ENCODE results near the gene GJD3.
"Not testable (repeated sequence)": the region's sequence is repeated elsewhere in the genome, so short reads cannot be mapped to it uniquely, and the experiment has no call there.

The GJD3 gene, protein sequence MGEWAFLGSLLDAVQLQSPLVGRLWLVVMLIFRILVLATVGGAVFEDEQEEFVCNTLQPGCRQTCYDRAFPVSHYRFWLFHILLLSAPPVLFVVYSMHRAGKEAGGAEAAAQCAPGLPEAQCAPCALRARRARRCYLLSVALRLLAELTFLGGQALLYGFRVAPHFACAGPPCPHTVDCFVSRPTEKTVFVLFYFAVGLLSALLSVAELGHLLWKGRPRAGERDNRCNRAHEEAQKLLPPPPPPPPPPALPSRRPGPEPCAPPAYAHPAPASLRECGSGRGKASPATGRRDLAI

GRCh38 chr17:40364121-40364861 lies at the start of gene GJD3:
GJD3 (minus strand) TSS chr17:40364737; CDS start chr17:40363815, 922 bp downstream.
- DNase-seq (ENCODE audit: low spot score): peak; percentile 18
- TF ChIP-seq, protein P1, sequence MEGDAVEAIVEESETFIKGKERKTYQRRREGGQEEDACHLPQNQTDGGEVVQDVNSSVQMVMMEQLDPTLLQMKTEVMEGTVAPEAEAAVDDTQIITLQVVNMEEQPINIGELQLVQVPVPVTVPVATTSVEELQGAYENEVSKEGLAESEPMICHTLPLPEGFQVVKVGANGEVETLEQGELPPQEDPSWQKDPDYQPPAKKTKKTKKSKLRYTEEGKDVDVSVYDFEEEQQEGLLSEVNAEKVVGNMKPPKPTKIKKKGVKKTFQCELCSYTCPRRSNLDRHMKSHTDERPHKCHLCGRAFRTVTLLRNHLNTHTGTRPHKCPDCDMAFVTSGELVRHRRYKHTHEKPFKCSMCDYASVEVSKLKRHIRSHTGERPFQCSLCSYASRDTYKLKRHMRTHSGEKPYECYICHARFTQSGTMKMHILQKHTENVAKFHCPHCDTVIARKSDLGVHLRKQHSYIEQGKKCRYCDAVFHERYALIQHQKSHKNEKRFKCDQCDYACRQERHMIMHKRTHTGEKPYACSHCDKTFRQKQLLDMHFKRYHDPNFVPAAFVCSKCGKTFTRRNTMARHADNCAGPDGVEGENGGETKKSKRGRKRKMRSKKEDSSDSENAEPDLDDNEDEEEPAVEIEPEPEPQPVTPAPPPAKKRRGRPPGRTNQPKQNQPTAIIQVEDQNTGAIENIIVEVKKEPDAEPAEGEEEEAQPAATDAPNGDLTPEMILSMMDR (IDR thresholded peaks at IDR 0.05; ENCODE audit: extremely low read depth, missing control alignments): no peak

- DNase-seq (ENCODE audit: low spot score): not testable (repeated sequence)
These were observed 49.8 kb upstream of the GJD3 start for GRCh38 chr17:40414312-40414711.

DNA sequence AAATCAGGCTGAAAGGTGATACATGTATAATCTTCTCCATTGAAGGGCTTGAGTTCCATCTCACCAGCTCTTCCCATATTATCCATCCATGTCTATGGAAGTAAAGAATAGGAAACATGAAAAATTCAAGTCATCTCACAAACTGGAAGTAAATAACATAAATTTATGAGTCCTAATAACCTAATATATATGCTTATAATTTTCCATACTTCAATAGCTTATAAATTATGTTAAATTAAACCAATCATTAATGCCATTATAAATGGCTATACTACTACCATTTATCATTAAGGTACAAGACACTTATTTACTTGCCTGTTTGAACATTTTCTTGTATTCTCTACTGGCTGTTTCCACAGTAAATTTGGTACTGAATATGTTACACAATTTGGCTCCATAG lies 48.3 kb upstream of the GJD3 start:
- no peak for DNase-seq (ENCODE audit: low spot score)
- TF ChIP-seq, protein P1 (IDR thresholded peaks at IDR 0.05; ENCODE audit: extremely low read depth, missing control alignments): no peak

- TF ChIP-seq, protein P1 (IDR thresholded peaks at IDR 0.05; ENCODE audit: extremely low read depth, missing control alignments): no peak
- DNase-seq (ENCODE audit: low spot score): no peak
These were observed 47.3 kb upstream of the GJD3 start for GRCh38 chr17:40411821-40412220.

DNA sequence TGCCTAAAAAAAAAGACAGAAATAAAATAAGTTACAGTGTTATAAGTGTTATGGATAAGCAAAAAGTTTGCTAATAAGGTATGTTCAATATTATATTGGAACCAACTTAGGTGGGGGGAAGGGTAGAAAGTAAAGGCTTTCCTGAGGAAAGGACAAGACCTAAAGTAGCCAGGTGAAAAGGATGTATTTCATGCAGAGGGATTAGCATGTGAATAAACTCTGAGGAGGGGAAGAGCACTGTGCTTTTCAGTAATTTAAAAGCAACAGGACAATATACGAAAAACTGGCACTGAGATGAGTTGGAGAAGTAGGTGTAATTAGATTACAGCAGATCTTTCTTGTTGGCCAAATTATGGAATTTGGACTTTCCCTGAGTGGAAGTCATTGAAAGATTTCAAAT lies 45.5 kb upstream of the GJD3 start:
- TF ChIP-seq, protein P1 (IDR thresholded peaks at IDR 0.05; ENCODE audit: extremely low read depth, missing control alignments): no peak
- DNase-seq (ENCODE audit: low spot score): no peak

- DNase-seq (ENCODE audit: low spot score): not testable (repeated sequence)
These were observed 45.0 kb upstream of the GJD3 start for GRCh38 chr17:40409540-40409939.

DNA sequence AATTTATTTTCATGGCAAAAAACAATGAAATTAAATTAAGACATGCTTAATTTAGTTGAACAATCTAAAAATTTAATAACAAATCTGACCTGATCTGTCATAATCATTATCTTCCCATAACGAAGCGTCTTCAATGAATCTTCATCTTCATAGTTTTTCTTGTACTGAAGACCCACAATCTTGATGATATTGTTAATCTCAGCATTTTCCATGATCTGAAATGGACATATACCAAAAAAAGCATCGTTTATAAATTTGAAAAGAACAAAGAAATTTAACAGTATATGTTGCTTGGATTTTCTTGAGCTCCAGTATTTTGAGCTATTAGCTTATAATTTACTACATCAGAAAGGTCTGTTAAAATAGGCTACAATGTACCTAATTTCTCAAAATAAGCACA lies 42.9 kb upstream of the GJD3 start:
- no peak for DNase-seq (ENCODE audit: low spot score)
- TF ChIP-seq, protein P1 (IDR thresholded peaks at IDR 0.05; ENCODE audit: extremely low read depth, missing control alignments): no peak

- no peak for DNase-seq (ENCODE audit: low spot score)
- TF ChIP-seq, protein P1 (IDR thresholded peaks at IDR 0.05; ENCODE audit: extremely low read depth, missing control alignments): no peak
These were observed 39.5 kb upstream of the GJD3 start for GRCh38 chr17:40404003-40404402.
